CD4-positive, alpha-beta T cell treated with Interleukin-12 subunit alpha and Interleukin-12 subunit beta, for 1 hour (primary cell): ENCODE data around the gene FBXO21.
"Not testable (repeated sequence)": the region's sequence is repeated elsewhere in the genome, so short reads cannot be mapped to it uniquely, and the experiment has no call there.

Experiments
- DNase-seq: peaks from one replicate; pipeline ENCODE4 v3.0.0-alpha.2; 2020

Gene FBXO21

GRCh38 chr12:117130801-117131200 is 59.5 kb downstream of the FBXO21 start:
- no peak for DNase-seq

GRCh38 chr12:117129391-117129790 is 60.9 kb downstream of the FBXO21 start:
- no peak for DNase-seq

- DNase-seq = no peak
Measured at GRCh38 chr12:117127933-117128823, 62.1 kb downstream of the FBXO21 start.

GRCh38 chr12:117126335-117126734 is 63.9 kb downstream of the FBXO21 start:
- DNase-seq = no peak

- no peak for DNase-seq
Measured at GRCh38 chr12:117125767-117126166, 64.5 kb downstream of the FBXO21 start.

GRCh38 chr12:117125272-117125613 is 65.0 kb downstream of the FBXO21 start:
- no peak for DNase-seq

GRCh38 chr12:117124421-117125271 is 65.6 kb downstream of the FBXO21 start:
- DNase-seq = no peak

GRCh38 chr12:117121441-117121840 is 68.8 kb downstream of the FBXO21 start:
- no peak for DNase-seq

- DNase-seq = no peak
Measured at GRCh38 chr12:117120787-117121186, 69.5 kb downstream of the FBXO21 start.

- DNase-seq = peak; percentile 49
Measured at GRCh38 chr12:117119592-117120198, 70.6 kb downstream of the FBXO21 start.

GRCh38 chr12:117118838-117119591 is 71.3 kb downstream of the FBXO21 start:
- DNase-seq = no peak

- no peak for DNase-seq
Measured at GRCh38 chr12:117114784-117115183, 75.5 kb downstream of the FBXO21 start.

GRCh38 chr12:117113231-117113630 is 77.0 kb downstream of the FBXO21 start:
- no peak for DNase-seq

GRCh38 chr12:117111821-117112595 is 78.3 kb downstream of the FBXO21 start:
- no peak for DNase-seq

- DNase-seq = no peak
Measured at GRCh38 chr12:117111386-117111785, 78.9 kb downstream of the FBXO21 start.

- no peak for DNase-seq
Measured at GRCh38 chr12:117109943-117110635, 80.2 kb downstream of the FBXO21 start.

GRCh38 chr12:117105902-117106301 is 84.4 kb downstream of the FBXO21 start:
- DNase-seq = peak; percentile 48

GRCh38 chr12:117104003-117104402 is 86.3 kb downstream of the FBXO21 start:
- not testable (repeated sequence) for DNase-seq

- DNase-seq = no peak
Measured at GRCh38 chr12:117102800-117103181, 87.5 kb downstream of the FBXO21 start.

- DNase-seq = no peak
Measured at GRCh38 chr12:117101953-117102799, 88.1 kb downstream of the FBXO21 start.
